ENCODE results near the gene LIPM.

The LIPM gene

DNA sequence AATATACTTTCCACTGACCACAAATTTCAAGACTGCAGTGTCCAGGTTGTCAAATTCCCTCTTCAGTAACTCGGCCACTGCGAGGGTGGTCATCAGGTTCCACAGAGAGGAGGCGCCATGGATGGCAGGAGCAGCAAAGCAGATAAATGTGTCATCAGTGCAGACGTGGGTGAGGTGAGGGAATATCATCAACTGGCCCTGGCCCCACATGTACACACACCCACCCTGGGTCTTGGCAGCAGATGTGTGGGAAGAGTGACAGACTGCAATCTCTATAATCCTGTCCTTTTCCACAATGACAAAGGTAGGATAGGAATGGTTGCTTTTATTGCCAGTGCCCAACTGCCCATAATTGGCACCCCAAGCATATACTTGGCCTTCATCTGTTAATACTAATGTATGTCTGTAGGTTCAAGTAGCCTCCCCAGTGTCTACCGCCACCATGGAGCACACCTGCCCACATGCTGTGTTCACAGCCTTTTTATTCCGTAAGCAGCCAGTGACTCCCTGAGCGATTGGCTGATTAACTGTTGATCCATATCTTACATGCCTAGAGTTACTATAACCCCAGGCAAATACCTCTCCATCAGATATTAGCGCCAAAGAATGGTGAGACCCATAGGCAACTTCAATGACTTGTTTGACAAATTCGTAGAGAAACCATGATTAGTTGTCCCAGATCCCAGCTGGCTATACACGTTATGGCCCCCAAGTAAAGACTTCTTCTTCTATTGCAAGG lies 16.3 kb upstream of the LIPM start:
- H3K4me3 ChIP-seq (ENCODE audit: low read depth, low read length): no peak overlapping the region
- TF ChIP-seq, protein P1, sequence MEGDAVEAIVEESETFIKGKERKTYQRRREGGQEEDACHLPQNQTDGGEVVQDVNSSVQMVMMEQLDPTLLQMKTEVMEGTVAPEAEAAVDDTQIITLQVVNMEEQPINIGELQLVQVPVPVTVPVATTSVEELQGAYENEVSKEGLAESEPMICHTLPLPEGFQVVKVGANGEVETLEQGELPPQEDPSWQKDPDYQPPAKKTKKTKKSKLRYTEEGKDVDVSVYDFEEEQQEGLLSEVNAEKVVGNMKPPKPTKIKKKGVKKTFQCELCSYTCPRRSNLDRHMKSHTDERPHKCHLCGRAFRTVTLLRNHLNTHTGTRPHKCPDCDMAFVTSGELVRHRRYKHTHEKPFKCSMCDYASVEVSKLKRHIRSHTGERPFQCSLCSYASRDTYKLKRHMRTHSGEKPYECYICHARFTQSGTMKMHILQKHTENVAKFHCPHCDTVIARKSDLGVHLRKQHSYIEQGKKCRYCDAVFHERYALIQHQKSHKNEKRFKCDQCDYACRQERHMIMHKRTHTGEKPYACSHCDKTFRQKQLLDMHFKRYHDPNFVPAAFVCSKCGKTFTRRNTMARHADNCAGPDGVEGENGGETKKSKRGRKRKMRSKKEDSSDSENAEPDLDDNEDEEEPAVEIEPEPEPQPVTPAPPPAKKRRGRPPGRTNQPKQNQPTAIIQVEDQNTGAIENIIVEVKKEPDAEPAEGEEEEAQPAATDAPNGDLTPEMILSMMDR (IDR thresholded peaks at IDR 0.05; ENCODE audit: insufficient read depth, low read depth, low read length, missing control alignments): no peak
- DNase-seq (ENCODE audit: low read depth): no peak

DNA sequence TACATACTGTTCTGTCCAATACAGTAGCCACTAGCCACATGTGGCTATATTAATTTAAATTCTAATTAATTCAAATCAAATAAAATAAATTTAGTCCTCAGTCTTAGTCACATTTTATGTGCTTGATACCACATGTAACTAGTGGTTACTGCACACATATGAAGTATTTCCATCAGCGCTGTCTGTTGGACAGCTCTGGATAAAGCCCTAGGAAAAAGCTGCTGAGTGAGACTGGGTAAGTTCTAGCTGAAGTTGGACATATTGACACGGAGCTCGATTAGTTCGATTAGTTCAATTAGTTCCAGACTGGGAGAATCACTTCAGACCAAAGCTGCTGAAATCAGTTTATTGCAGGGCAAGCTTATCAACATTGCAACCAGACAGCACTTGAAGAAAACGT lies 15.1 kb upstream of the LIPM start:
- no peak for DNase-seq (ENCODE audit: low read depth)
- H3K4me3 ChIP-seq (ENCODE audit: low read depth, low read length): no peak overlapping the region
- TF ChIP-seq, protein P1 (IDR thresholded peaks at IDR 0.05; ENCODE audit: insufficient read depth, low read depth, low read length, missing control alignments): no peak

DNA sequence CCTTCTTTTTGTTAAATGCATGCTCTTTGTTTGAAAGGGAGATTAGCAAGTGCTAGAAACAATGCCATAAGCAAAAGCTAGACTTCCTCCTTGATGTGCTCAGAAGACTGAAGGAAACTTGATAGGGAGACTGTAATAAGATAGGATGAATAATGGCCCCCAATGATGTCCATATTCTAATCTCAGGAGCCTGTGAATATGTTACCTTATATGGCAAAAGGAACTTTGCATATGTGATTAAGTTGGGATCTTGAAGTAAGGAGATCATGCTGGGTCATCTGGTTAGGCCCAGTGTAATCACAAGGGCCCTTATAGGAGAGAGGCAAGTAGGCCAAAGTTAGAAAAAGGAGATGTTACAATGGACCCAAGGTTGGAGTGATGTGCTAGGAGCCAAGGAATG lies 13.6 kb upstream of the LIPM start:
- no peak for DNase-seq (ENCODE audit: low read depth)
- H3K4me3 ChIP-seq (ENCODE audit: low read depth, low read length): no peak overlapping the region
- TF ChIP-seq, protein P1 (IDR thresholded peaks at IDR 0.05; ENCODE audit: insufficient read depth, low read depth, low read length, missing control alignments): no peak

DNA sequence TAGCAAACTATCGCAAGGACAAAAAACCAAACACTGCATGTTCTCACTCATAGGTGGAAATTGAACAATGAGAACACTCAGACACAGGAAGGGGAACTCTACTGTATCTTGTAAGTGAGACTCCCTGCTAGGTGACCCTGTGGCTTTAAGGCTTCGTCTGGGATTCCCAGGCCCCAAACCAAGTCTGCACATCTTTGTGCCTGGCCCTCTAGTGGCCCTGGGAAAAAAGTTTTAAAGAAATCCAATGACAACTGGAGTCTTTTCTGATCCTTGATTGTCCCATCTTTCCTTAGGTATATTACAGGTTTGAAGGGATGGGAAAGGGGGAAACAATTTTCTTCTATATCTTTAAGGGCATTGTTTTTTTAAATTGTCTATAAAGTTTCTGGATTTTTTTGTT lies 10.6 kb upstream of the LIPM start:
- no peak overlapping the region for H3K4me3 ChIP-seq (ENCODE audit: low read depth, low read length)
- TF ChIP-seq, protein P1 (IDR thresholded peaks at IDR 0.05; ENCODE audit: insufficient read depth, low read depth, low read length, missing control alignments): peak; percentile 55
- DNase-seq (ENCODE audit: low read depth): peak; percentile 64

DNA sequence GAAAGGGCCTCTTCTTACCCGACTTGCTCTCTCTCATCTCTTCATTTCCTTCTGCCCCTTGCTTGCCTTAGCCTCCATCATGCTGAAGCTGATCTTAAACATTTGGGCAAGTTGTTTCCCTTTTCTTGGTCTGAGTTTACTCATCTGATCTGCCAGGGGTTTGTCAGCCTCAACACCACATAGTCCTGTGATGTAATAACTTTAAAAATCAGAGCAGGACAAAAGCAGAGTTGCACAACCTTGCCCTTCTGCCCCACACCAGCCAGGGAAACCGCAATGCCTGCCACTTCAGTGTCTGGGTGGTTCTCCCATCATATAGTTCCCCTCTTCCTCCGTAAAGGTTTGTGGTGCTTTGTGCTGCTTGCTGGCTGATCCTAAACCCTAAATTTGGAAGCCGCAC lies 9.9 kb upstream of the LIPM start:
- TF ChIP-seq, protein P1 (IDR thresholded peaks at IDR 0.05; ENCODE audit: insufficient read depth, low read depth, low read length, missing control alignments): no peak
- no peak for DNase-seq (ENCODE audit: low read depth)
- H3K4me3 ChIP-seq (ENCODE audit: low read depth, low read length): no peak overlapping the region

DNA sequence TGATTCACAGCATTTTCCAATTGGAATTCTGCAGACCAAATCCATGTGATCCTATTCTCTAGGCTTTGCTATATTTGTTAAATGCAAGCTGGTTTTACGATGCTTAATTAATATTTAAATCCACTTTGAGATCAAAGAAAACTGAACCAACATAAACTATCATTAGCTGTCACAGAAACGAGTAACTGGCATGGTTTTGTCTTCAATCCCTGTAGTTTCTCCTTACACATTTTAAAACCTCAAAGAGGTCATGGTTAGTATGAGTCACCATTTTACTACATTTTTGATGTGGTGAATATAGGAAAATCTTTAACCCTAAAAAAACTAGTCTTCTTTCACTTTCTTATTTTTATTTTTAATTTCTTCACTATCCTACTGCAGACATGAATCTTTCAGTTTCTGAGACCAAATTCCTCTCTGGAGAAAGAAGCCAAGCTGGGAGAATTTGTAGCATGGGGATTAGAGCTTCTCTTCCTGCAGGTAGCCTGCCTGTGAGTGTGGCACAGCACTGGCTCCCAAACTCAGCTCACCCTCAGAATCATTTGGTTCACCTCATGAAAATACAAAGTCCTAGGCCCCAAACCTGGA lies 8.7 kb upstream of the LIPM start:
- no peak overlapping the region for H3K4me3 ChIP-seq (ENCODE audit: low read depth, low read length)
- TF ChIP-seq, protein P1 (IDR thresholded peaks at IDR 0.05; ENCODE audit: insufficient read depth, low read depth, low read length, missing control alignments): no peak
- peak; percentile 32 for DNase-seq (ENCODE audit: low read depth)
